NB4 (cell line): Measurements from ENCODE around the gene SLX9.

Experiments used
- CTCF ChIP-seq: IDR thresholded peaks from one replicate; pipeline ENCODE4 v1.5.1; 2012; ENCODE audit warnings: low read depth, low read length
- POLR2A ChIP-seq: IDR thresholded peaks from 2 replicates; pipeline ENCODE4 v1.6.1; 2011; ENCODE audit warnings: mild to moderate bottlenecking; ENCODE audit not compliant: insufficient read length; ENCODE audit errors: extremely low read depth
- TF ChIP-seq, protein P1 (sequence below): IDR thresholded peaks from 2 replicates; pipeline ENCODE4 v1.6.1; 2011; ENCODE audit warnings: low read depth, low read length

- TF ChIP-seq POLR2A (no peak), CTCF (no peak)
- TF ChIP-seq, protein P1, sequence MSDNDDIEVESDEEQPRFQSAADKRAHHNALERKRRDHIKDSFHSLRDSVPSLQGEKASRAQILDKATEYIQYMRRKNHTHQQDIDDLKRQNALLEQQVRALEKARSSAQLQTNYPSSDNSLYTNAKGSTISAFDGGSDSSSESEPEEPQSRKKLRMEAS = no peak
Observed at GRCh38 chr21:44931137-44931500, 8.7 kb upstream of the SLX9 start.
